Endodermal cell (in vitro differentiated cells): Measurements from ENCODE around the gene POLQ. TPM values are rescaled to one million over a fixed set of nuclear protein-coding genes. Genes with fewer than 3 reads are reported as not detected.

Experiments
- DNase-seq: peaks from one replicate; pipeline ENCODE4 v3.0.0-alpha.2; 2017
- H3K27ac ChIP-seq: 2 replicates; pipeline ENCODE4 v1.5.1; 2013; ENCODE audit warnings: mild to moderate bottlenecking, low read depth, low read length, moderate library complexity
- H3K27me3 ChIP-seq: 2 replicates; pipeline ENCODE4 v1.6.1; 2013; ENCODE audit warnings: mild to moderate bottlenecking, low read length, moderate library complexity; ENCODE audit not compliant: insufficient read depth, control insufficient read depth, poor library complexity, severe bottlenecking
- H3K36me3 ChIP-seq: 2 replicates; pipeline ENCODE4 v1.7.0; 2013; ENCODE audit warnings: mild to moderate bottlenecking, low read length, moderate library complexity; ENCODE audit not compliant: control insufficient read depth, insufficient read depth
- H3K4me1 ChIP-seq: one replicate; pipeline ENCODE4 v1.7.0; 2013; ENCODE audit warnings: low read length; ENCODE audit not compliant: control insufficient read depth, insufficient read depth
- H3K4me3 ChIP-seq: 2 replicates; pipeline ENCODE4 v1.5.1; 2013; ENCODE audit warnings: mild to moderate bottlenecking, low read length, moderate library complexity
- H3K9ac ChIP-seq: 2 replicates; pipeline ENCODE4 v1.6.1; 2013; ENCODE audit warnings: mild to moderate bottlenecking, low read length, moderate library complexity; ENCODE audit not compliant: poor library complexity, severe bottlenecking; ENCODE audit errors: extremely low read depth
- H3K9me3 ChIP-seq: 2 replicates; pipeline ENCODE4 v1.6.1; 2013; ENCODE audit warnings: mild to moderate bottlenecking, low read length, moderate library complexity; ENCODE audit not compliant: control insufficient read depth
- H3K27ac Mint-ChIP-seq: 2 replicates; pipeline ENCODE4 v1.8.0; 2020; ENCODE audit warnings: mixed read lengths
- H3K27me3 Mint-ChIP-seq: 2 replicates; pipeline ENCODE4 v1.8.0; 2021; ENCODE audit warnings: mild to moderate bottlenecking, mixed read lengths; ENCODE audit not compliant: insufficient read depth
- H3K36me3 Mint-ChIP-seq: 2 replicates; pipeline ENCODE4 v1.8.0; 2020; ENCODE audit warnings: low read depth, mixed read lengths
- H3K4me1 Mint-ChIP-seq: 2 replicates; pipeline ENCODE4 v1.8.0; 2020; ENCODE audit warnings: mixed read lengths
- H3K4me3 Mint-ChIP-seq: 2 replicates; pipeline ENCODE4 v1.8.0; 2020; ENCODE audit warnings: mild to moderate bottlenecking, moderate library complexity, mixed read lengths
- H3K9me3 Mint-ChIP-seq: 2 replicates; pipeline ENCODE4 v1.8.0; 2020; ENCODE audit warnings: mild to moderate bottlenecking, mixed read lengths
- WGBS, 2 experiments: methylation state at CpG; one replicate each; pipeline versions ENCODE4 v1.1.5 to v1.1.7; 2013; ENCODE audit warnings: missing lambda C conversion rate in 2 of 2, mixed read lengths in 1 of 2; ENCODE audit not compliant: insufficient coverage in 1 of 2, insufficient read length in 1 of 2; 5-methylcytosine and 5-hydroxymethylcytosine counted together
- total RNA-seq, 2 donors: library from RNA; stranded (reverse); fragmentation: NEBNext Ultra II Directional in 1 of 2; extraction: Animal tissue kit (Norgen Biotek cat#: 25700) in 1 of 2; gene quantifications; 2 replicates in 1 of 2; 3 replicates in 1 of 2; pipeline ENCODE4 v1.2.1, GENCODE V29; 2021
- TF ChIP-seq, protein P1 (sequence below): fragments of 200-600 bp; sonication (generic); conservative IDR thresholded peaks from 2 replicates; pipeline ENCODE4 v1.5.0; 2021; ENCODE audit warnings: antibody characterized with exemption, mild to moderate bottlenecking

The POLQ gene
- total RNA-seq, 2 donors from 2014 or later, result 12.6 to 18.6 TPM

DNA sequence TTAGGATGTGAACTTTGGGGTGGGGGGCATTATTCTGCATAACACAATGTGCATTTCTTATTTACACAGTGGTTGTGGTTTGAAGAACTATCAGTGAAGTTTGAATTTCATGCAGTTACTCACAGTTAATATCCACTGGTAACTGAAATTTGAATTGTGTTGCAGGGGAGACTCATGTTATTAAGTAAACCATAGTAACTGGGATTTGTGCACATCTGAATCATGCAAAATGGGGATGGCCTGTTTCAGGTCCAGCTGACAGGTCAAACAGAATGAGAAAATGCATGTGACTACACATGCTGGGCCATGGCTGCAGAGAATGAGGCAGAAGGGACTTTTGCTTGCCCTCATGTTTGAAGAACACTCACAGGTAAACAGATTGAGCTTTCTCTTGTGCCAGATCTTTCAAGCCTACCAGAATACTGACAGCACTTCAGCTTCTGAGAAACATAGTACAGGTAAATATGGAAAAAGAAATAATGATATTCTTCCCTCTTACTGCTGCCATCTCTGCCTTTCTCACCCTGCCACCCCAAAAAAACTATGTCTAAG is 115.0 kb downstream of the POLQ start:
- no peaks in the 10 kb centered on the region for H3K9me3 Mint-ChIP-seq
- DNase-seq, result no peak

DNA sequence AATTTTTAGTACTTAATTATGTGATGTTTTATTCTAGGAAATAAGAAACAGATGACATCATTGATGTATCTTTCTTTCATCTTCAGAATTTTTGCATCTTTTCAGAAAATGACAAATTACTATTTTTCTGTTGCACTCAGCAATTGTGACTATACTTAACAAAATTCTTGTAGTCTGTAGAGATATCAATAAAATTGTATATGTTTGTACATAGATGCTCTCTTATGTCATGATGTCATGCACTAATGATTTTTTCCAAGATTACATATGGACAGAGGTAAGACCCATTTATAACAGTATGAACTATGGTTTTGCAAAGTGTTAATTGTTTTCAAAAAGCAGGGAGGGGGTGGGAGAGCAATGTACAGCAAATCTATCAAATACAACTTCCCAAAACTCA is 121.2 kb downstream of the POLQ start:
- Histone ChIP-seq H3K27ac (no peak overlapping the region), H3K36me3 (no peaks in the 10 kb centered on the region), H3K4me1 (no peaks in the 10 kb centered on the region), H3K4me3 (no peak overlapping the region), H3K9ac (no peak overlapping the region), H3K9me3 (no peaks in the 10 kb centered on the region), H3K27me3 (no peaks in the 10 kb centered on the region)
- Mint-ChIP-seq H3K27me3 (no peaks in the 10 kb centered on the region), H3K4me1 (no peaks in the 10 kb centered on the region), H3K27ac (no peak overlapping the region), H3K9me3 (no peaks in the 10 kb centered on the region), H3K4me3 (no peak overlapping the region), H3K36me3 (no peaks in the 10 kb centered on the region)
- no peak for DNase-seq
- TF ChIP-seq, protein P1, sequence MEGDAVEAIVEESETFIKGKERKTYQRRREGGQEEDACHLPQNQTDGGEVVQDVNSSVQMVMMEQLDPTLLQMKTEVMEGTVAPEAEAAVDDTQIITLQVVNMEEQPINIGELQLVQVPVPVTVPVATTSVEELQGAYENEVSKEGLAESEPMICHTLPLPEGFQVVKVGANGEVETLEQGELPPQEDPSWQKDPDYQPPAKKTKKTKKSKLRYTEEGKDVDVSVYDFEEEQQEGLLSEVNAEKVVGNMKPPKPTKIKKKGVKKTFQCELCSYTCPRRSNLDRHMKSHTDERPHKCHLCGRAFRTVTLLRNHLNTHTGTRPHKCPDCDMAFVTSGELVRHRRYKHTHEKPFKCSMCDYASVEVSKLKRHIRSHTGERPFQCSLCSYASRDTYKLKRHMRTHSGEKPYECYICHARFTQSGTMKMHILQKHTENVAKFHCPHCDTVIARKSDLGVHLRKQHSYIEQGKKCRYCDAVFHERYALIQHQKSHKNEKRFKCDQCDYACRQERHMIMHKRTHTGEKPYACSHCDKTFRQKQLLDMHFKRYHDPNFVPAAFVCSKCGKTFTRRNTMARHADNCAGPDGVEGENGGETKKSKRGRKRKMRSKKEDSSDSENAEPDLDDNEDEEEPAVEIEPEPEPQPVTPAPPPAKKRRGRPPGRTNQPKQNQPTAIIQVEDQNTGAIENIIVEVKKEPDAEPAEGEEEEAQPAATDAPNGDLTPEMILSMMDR, result no peak

More for the DNA sequence above, 115.0 kb downstream of the POLQ start:
- H3K9me3 ChIP-seq, result peaks cover 8% of the 10 kb centered on the region
- no peak overlapping the region for H3K9ac ChIP-seq
- H3K36me3 ChIP-seq, result peaks cover 22% of the 10 kb centered on the region
- TF ChIP-seq, protein P1, result no peak
- H3K4me3 ChIP-seq, result no peak overlapping the region
- peaks cover 18% of the 10 kb centered on the region for H3K36me3 Mint-ChIP-seq
- no peaks in the 10 kb centered on the region for H3K27me3 Mint-ChIP-seq
- no peak overlapping the region for H3K4me3 Mint-ChIP-seq
- H3K27me3 ChIP-seq, result no peaks in the 10 kb centered on the region
- H3K27ac Mint-ChIP-seq, result no peak overlapping the region
- H3K4me1 Mint-ChIP-seq, result no peaks in the 10 kb centered on the region
- H3K27ac ChIP-seq, result no peak overlapping the region
- no peaks in the 10 kb centered on the region for H3K4me1 ChIP-seq

DNA sequence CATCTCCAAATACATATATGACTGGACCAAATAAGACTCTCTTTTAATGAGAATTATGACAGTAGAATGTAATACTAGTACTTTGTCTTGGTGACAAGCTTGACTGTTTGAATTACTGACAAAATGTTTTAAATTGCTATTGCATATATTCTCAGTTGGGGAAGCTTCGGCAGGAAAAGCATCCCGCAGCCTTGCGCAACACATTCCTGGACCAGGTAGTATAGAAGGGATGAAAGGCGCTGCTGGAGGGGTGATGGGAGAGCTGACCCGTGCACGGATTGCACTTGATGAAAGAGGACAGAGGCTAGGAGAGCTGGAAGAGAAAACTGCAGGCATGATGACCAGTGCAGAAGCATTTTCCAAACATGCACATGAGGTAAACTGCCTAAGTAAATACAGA is 127.6 kb downstream of the POLQ start:
- Mint-ChIP-seq H3K9me3 (no peaks in the 10 kb centered on the region), H3K36me3 (no peaks in the 10 kb centered on the region), H3K4me1 (no peaks in the 10 kb centered on the region), H3K27ac (no peak overlapping the region), H3K27me3 (no peaks in the 10 kb centered on the region), H3K4me3 (no peak overlapping the region)
- DNase-seq, result no peak
- no peak overlapping the region for H3K4me3 ChIP-seq
- TF ChIP-seq, protein P1, result no peak
- H3K27ac ChIP-seq, result no peak overlapping the region
- H3K9me3 ChIP-seq, result no peaks in the 10 kb centered on the region
- no peaks in the 10 kb centered on the region for H3K27me3 ChIP-seq
- no peaks in the 10 kb centered on the region for H3K36me3 ChIP-seq
- H3K4me1 ChIP-seq, result no peaks in the 10 kb centered on the region
- H3K9ac ChIP-seq, result no peak overlapping the region
- WGBS, 2 experiments, result 92 to 98% methylated on average over 6 of the region's 6 CpGs
